ENCODE data around the gene HOPX.

DNA sequence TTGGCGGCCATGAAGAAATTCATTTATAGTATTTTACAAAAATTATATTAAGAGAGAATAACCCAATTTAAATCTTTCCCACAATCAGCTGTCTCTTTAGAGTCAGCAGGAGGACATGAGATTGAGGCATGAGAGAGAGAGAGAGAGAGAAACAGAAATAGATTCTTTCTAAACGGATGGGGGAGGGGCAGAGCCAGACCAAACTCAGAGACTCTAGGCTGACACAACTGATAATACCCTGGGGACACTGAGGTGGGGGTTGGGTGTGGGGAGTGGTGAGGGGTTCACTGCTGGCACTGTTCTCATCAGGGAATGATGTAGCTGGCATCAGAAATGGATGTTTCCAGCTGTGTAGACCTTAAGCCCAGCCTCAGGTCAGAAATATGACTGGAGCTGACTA, 20.5 kb upstream of the HOPX start:
- TF ChIP-seq, protein P1, sequence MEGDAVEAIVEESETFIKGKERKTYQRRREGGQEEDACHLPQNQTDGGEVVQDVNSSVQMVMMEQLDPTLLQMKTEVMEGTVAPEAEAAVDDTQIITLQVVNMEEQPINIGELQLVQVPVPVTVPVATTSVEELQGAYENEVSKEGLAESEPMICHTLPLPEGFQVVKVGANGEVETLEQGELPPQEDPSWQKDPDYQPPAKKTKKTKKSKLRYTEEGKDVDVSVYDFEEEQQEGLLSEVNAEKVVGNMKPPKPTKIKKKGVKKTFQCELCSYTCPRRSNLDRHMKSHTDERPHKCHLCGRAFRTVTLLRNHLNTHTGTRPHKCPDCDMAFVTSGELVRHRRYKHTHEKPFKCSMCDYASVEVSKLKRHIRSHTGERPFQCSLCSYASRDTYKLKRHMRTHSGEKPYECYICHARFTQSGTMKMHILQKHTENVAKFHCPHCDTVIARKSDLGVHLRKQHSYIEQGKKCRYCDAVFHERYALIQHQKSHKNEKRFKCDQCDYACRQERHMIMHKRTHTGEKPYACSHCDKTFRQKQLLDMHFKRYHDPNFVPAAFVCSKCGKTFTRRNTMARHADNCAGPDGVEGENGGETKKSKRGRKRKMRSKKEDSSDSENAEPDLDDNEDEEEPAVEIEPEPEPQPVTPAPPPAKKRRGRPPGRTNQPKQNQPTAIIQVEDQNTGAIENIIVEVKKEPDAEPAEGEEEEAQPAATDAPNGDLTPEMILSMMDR (IDR thresholded peaks at IDR 0.05): no peak
- TF ChIP-seq POLR2A (IDR thresholded peaks at IDR 0.05): no peak
- no peak for TF ChIP-seq POLR2AphosphoS5 (IDR thresholded peaks at IDR 0.05)

Measured in stomach (tissue), 4 donors.